MCF 10A (cell line): ENCODE results near the gene RFX2. TPM values are rescaled to one million over a fixed set of nuclear protein-coding genes. Genes with fewer than 3 reads are reported as not detected.

Source experiments
- BruUV-seq: library from RNA; stranded (reverse); fragments of 400-500 nt; replicated peaks from 2 replicates; lab custom pipeline; 2021; lab: Mats Ljungman, UMichigan
- CTCF ChIA-PET: fragments of 300-600 bp; sonication (Branson Sonifier 250); formaldehyde crosslinking; extraction: SDS; loops from one replicate; lab custom pipeline; 2021; ENCODE audit warnings: antibody characterized with exemption, inconsistent platforms; lab: Yijun Ruan, JAX
- POLR2A ChIA-PET: fragments of 300-600, 350-650 bp; sonication (Branson Sonifier 250); formaldehyde crosslinking; extraction: SDS; loops from one replicate; lab custom pipeline; 2020; ENCODE audit warnings: antibody characterized with exemption, inconsistent platforms; lab: Yijun Ruan, JAX
- DNase-seq: peaks from one replicate; pipeline ENCODE4 v3.0.0-alpha.2; 2018; ENCODE audit not compliant: unreplicated experiment
- H3K27ac Mint-ChIP-seq: one replicate; pipeline ENCODE4 v1.8.0; 2022; ENCODE audit warnings: mild to moderate bottlenecking, low read depth, mixed read lengths; ENCODE audit not compliant: unreplicated experiment
- H3K27me3 Mint-ChIP-seq: one replicate; pipeline ENCODE4 v1.8.0; 2022; ENCODE audit warnings: mixed read lengths; ENCODE audit not compliant: insufficient read depth, unreplicated experiment
- H3K36me3 Mint-ChIP-seq: one replicate; pipeline ENCODE4 v1.8.0; 2022; ENCODE audit warnings: mild to moderate bottlenecking, moderate library complexity, mixed read lengths; ENCODE audit not compliant: insufficient read depth, unreplicated experiment
- H3K4me1 Mint-ChIP-seq: one replicate; pipeline ENCODE4 v1.8.0; 2022; ENCODE audit warnings: mixed read lengths; ENCODE audit not compliant: insufficient read depth, unreplicated experiment
- H3K4me3 Mint-ChIP-seq: one replicate; pipeline ENCODE4 v1.8.0; 2022; ENCODE audit warnings: mild to moderate bottlenecking, moderate library complexity, mixed read lengths; ENCODE audit not compliant: unreplicated experiment
- H3K9me3 Mint-ChIP-seq: one replicate; pipeline ENCODE4 v1.8.0; 2022; ENCODE audit warnings: mixed read lengths; ENCODE audit not compliant: unreplicated experiment
- intact Hi-C: fragments of 100-400 bp; cut with micrococcal nuclease; formaldehyde crosslinking; loops from 2 replicates; pipeline ENCODE4 v1.14.1; 2022
- total RNA-seq: library from RNA; stranded (reverse); gene quantifications from 2 replicates; pipeline ENCODE4 v1.2.3, GENCODE V29; 2022
- TF ChIP-seq, protein P1 (sequence below): fragments of 200-600 bp; IDR thresholded peaks from one replicate; pipeline ENCODE4 v1.8.0; 2022; ENCODE audit warnings: antibody characterized with exemption, mild to moderate bottlenecking; ENCODE audit not compliant: unreplicated experiment

RFX2 gene
- total RNA-seq, 1 experiment from 2014 or later: 9.9 TPM

- Mint-ChIP-seq H3K4me1 (peaks cover 13% of the 10 kb centered on the region), H3K9me3 (no peaks in the 10 kb centered on the region), H3K27ac (peak overlapping the region; percentile 59), H3K27me3 (no peaks in the 10 kb centered on the region), H3K36me3 (peaks cover 14% of the 10 kb centered on the region), H3K4me3 (no peak overlapping the region)
- ChIA-PET CTCF (no interaction called here), POLR2A (no interaction called here)
- DNase-seq: no peak
- TF ChIP-seq, protein P1, sequence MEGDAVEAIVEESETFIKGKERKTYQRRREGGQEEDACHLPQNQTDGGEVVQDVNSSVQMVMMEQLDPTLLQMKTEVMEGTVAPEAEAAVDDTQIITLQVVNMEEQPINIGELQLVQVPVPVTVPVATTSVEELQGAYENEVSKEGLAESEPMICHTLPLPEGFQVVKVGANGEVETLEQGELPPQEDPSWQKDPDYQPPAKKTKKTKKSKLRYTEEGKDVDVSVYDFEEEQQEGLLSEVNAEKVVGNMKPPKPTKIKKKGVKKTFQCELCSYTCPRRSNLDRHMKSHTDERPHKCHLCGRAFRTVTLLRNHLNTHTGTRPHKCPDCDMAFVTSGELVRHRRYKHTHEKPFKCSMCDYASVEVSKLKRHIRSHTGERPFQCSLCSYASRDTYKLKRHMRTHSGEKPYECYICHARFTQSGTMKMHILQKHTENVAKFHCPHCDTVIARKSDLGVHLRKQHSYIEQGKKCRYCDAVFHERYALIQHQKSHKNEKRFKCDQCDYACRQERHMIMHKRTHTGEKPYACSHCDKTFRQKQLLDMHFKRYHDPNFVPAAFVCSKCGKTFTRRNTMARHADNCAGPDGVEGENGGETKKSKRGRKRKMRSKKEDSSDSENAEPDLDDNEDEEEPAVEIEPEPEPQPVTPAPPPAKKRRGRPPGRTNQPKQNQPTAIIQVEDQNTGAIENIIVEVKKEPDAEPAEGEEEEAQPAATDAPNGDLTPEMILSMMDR: no peak
- intact Hi-C loops: no loop called here
- BruUV-seq: no TSS peak
Observed at GRCh38 chr19:6070207-6070681, 40.1 kb downstream of the RFX2 start.

GRCh38 chr19:6069268-6069791, 41.0 kb downstream of the RFX2 start:
- Mint-ChIP-seq H3K36me3 (peaks cover 5% of the 10 kb centered on the region), H3K9me3 (no peaks in the 10 kb centered on the region), H3K4me3 (no peak overlapping the region), H3K27ac (no peak overlapping the region), H3K27me3 (no peaks in the 10 kb centered on the region), H3K4me1 (peaks cover 14% of the 10 kb centered on the region)
- intact Hi-C loops: no loop called here
- TF ChIP-seq, protein P1: no peak
- no TSS peak for BruUV-seq
- no peak for DNase-seq
- ChIA-PET CTCF (no interaction called here), POLR2A (interaction anchor here (0.5 to 2.3 kb wide), 3 partner anchors 12 to 97 kb away, joined by 3 to 9 read pairs (median 4); no protein-coding TSS in a partner anchor)

DNA sequence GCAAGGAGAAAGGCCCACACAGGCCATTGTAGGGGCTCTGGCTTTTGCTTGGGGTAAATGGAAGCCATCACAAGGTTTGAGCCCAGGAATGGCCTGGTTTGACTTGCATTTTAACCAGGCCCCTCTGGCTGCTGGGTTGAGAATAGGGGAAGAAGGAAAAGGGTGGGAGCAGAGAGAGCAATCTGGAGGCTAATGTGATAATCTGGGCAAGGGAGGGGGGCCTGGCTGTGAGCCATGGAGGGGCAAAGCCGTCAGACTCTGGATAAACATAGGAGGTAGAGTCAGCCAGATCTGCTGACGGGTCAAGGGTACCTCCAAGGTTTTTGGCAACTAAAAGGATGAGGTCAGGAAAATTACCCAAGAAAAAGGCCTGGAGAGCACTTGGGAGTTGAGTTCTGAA, 41.6 kb downstream of the RFX2 start:
- intact Hi-C loops: no loop called here
- H3K4me3 Mint-ChIP-seq: no peak overlapping the region
- BruUV-seq: no TSS peak
- CTCF ChIA-PET: no interaction called here
- peaks cover 20% of the 10 kb centered on the region for H3K4me1 Mint-ChIP-seq
- H3K27me3 Mint-ChIP-seq: no peaks in the 10 kb centered on the region
- TF ChIP-seq, protein P1: no peak
- DNase-seq: no peak
- POLR2A ChIA-PET: interaction anchor here (2.3 kb wide), 1 partner anchor 12 kb away, joined by 9 read pairs; no protein-coding TSS in a partner anchor
- peak overlapping the region; percentile 66 for H3K27ac Mint-ChIP-seq
- no peaks in the 10 kb centered on the region for H3K9me3 Mint-ChIP-seq
- peaks cover 5% of the 10 kb centered on the region for H3K36me3 Mint-ChIP-seq

DNA sequence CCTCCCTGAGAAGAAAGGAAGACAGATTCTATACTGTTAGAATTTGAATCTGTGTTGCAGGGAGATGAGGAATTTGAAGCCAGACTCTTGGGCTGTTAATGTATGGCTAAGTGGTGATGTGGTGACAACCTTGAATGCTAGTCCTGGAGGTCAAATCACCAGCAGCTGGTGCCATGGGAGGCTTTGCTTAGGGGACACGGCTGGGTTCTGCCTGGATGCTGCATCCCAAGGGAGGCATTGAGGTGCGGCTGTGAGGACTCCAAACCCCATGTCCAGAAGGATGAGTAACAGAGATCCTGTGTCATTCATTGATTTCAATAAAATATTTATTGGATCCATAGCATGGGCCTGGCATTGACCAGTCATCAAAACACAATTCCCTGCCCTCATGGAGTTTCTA, 42.3 kb downstream of the RFX2 start:
- Mint-ChIP-seq H3K4me1 (peaks cover 22% of the 10 kb centered on the region), H3K9me3 (no peaks in the 10 kb centered on the region), H3K36me3 (peaks cover 5% of the 10 kb centered on the region), H3K4me3 (no peak overlapping the region), H3K27me3 (no peaks in the 10 kb centered on the region), H3K27ac (no peak overlapping the region)
- TF ChIP-seq, protein P1: no peak
- POLR2A ChIA-PET: interaction anchor here (0.6 to 2.3 kb wide), 4 partner anchors 11 to 610 kb away, joined by 3 to 9 read pairs (median 3); no protein-coding TSS in a partner anchor
- DNase-seq: no peak
- CTCF ChIA-PET: interaction anchor here (1.0 kb wide), 1 partner anchor 33 kb away, joined by 3 read pairs; no protein-coding TSS in a partner anchor
- intact Hi-C loops: no loop called here
- no TSS peak for BruUV-seq
